NCI-H1436 (cell line): ENCODE results near the gene LRRTM4.
"Not testable (repeated sequence)": the region's sequence is repeated elsewhere in the genome, so short reads cannot be mapped to it uniquely, and the experiment has no call there.

Experiments
- DNase-seq: peaks from one replicate; lab custom pipeline; 2025; lab: John Stamatoyannopoulos, UW

The LRRTM4 gene

GRCh38 chr2:76737607-76738006, 784.6 kb downstream of the LRRTM4 start:
- no peak for DNase-seq

GRCh38 chr2:76733736-76734135, 788.4 kb downstream of the LRRTM4 start:
- DNase-seq: no peak

GRCh38 chr2:76731157-76731556, 791.0 kb downstream of the LRRTM4 start:
- DNase-seq: no peak

GRCh38 chr2:76730021-76730420, 792.2 kb downstream of the LRRTM4 start:
- DNase-seq: no peak

GRCh38 chr2:76721226-76721625, 801.0 kb downstream of the LRRTM4 start:
- DNase-seq: no peak

GRCh38 chr2:76713312-76713711, 808.9 kb downstream of the LRRTM4 start:
- no peak for DNase-seq

- DNase-seq: no peak
These were observed 810.7 kb downstream of the LRRTM4 start for GRCh38 chr2:76711490-76711889.

- DNase-seq: no peak
These were observed 821.3 kb downstream of the LRRTM4 start for GRCh38 chr2:76700894-76701293.

- DNase-seq: not testable (repeated sequence)
These were observed 824.0 kb downstream of the LRRTM4 start for GRCh38 chr2:76697998-76698713.
